ENCODE results near the gene CCSER1. TPM values are rescaled to one million over a fixed set of nuclear protein-coding genes. Genes with fewer than 3 reads are reported as not detected.

CCSER1 gene
- polyA plus RNA-seq, 3 donors, result 0.09 to 0.75 (median 0.13) TPM

DNA sequence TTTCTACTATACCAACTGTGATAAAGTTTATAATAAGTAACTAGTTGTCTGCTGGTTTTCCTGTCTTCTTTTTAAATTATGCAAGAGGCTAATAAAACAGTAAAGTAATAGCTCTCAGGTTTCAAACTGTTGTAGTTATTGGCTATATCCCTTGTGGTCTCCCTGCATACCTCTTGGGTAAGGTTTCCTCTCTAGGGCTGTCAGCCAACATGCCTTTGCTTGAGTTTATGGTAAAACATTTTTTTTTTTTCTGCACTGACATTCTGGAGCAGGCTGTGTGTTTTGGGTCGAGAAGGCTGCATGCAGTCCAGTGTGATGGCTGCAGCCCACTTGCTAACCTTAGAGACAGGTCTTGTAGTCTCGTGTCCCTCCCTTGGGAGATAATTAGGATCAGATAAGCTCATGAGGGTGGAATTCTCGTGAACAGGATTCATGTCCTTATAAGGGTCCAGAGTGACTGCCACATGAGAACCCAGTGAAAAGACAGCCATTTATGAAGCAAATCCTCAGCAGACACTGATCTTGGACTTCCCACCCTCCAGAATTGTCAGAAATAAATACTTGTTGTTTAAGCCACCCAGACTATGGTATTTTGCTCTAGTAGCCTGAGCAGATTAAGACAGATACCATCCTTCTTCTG is 831.2 kb downstream of the CCSER1 start:
- Histone ChIP-seq H3K9ac (ENCODE audit: insufficient read depth, low read length, poor library complexity, severe bottlenecking) (no peak overlapping the region), H2AFZ (ENCODE audit: insufficient read depth, low read depth, low read length, poor library complexity, severe bottlenecking) (no peak overlapping the region), H3K4me1 (ENCODE audit: control insufficient read depth in 1 of 2, insufficient read depth in 2 of 2, low read length in 2 of 2) (no peaks in the 10 kb centered on the region), H3K4me2 (replicated peaks; ENCODE audit: extremely low read depth, low read length, poor library complexity, severe bottlenecking) (no peak overlapping the region), H4K20me1 (ENCODE audit: insufficient read depth, low read length) (no peaks in the 10 kb centered on the region), H3K4me3 (replicated peaks in 1 of 3; ENCODE audit: low read depth in 2 of 3, low read length in 3 of 3) (no peak overlapping the region), H3K9me3 (replicated peaks in 1 of 2; ENCODE audit: control insufficient read depth in 1 of 2, insufficient read depth in 1 of 2, low read length in 2 of 2) (no peaks in the 10 kb centered on the region), H3K27me3 (ENCODE audit: control insufficient read depth in 2 of 2, insufficient read depth in 2 of 2, low read length in 2 of 2) (no peaks in the 10 kb centered on the region), H3K27ac (ENCODE audit: low read depth in 1 of 2, low read length in 2 of 2) (no peak overlapping the region), H3K36me3 (replicated peaks in 1 of 2; ENCODE audit: control insufficient read depth in 1 of 2, insufficient read depth in 2 of 2, low read length in 2 of 2) (no peaks in the 10 kb centered on the region), H3K79me2 (ENCODE audit: insufficient read depth, low read length) (no peaks in the 10 kb centered on the region)
- Mint-ChIP-seq H3K27me3 (ENCODE audit: low read depth in 3 of 3) (peaks cover 0 to 2% (median 0%) of the 10 kb centered on the region in 3 donors), H3K4me3 (no peak overlapping the region), H3K27ac (no peak overlapping the region), H3K4me1 (no peaks in the 10 kb centered on the region), H3K36me3 (no peaks in the 10 kb centered on the region), H3K9me3 (peaks cover 0 to 2% (median 0%) of the 10 kb centered on the region in 7 donors)
- intact Hi-C loops (cut with micrococcal nuclease), result no loop called here
- no peak for TF ChIP-seq CTCF (IDR thresholded peaks at IDR 0.05)
- WGBS (ENCODE audit: insufficient coverage), result no CpG with 5 or more reads among the region's 3 CpGs
- DNase-seq, result no peak

DNA sequence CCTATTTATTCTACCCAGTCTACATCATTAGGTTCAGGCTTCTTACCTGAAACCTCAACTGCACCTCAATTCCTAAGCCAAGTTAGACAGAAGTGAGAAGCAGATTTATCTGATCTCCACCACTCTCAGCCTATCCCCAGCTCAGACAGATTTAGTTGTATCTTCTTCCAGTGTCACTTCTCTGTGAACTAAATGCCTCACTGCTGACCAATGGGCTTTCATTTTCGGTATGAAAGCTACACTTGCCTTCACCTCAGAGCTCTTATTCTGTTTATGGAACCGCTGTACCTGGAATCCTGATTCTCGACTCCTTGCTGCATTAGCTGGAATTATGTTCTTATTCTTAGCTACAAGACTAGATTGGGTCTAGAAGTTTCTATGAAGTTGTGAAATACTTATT is 833.2 kb downstream of the CCSER1 start:
- Histone ChIP-seq H3K4me1 (ENCODE audit: control insufficient read depth in 1 of 2, insufficient read depth in 2 of 2, low read length in 2 of 2) (no peaks in the 10 kb centered on the region), H3K27ac (ENCODE audit: low read depth in 1 of 2, low read length in 2 of 2) (no peak overlapping the region), H3K4me2 (replicated peaks; ENCODE audit: extremely low read depth, low read length, poor library complexity, severe bottlenecking) (no peak overlapping the region), H3K9ac (ENCODE audit: insufficient read depth, low read length, poor library complexity, severe bottlenecking) (no peak overlapping the region), H2AFZ (ENCODE audit: insufficient read depth, low read depth, low read length, poor library complexity, severe bottlenecking) (no peak overlapping the region), H3K4me3 (replicated peaks in 1 of 3; ENCODE audit: low read depth in 2 of 3, low read length in 3 of 3) (no peak overlapping the region), H4K20me1 (ENCODE audit: insufficient read depth, low read length) (no peaks in the 10 kb centered on the region), H3K36me3 (replicated peaks in 1 of 2; ENCODE audit: control insufficient read depth in 1 of 2, insufficient read depth in 2 of 2, low read length in 2 of 2) (no peaks in the 10 kb centered on the region), H3K9me3 (replicated peaks in 1 of 2; ENCODE audit: control insufficient read depth in 1 of 2, insufficient read depth in 1 of 2, low read length in 2 of 2) (peaks cover 4 to 6% of the 10 kb centered on the region in 2 donors), H3K27me3 (ENCODE audit: control insufficient read depth in 2 of 2, insufficient read depth in 2 of 2, low read length in 2 of 2) (no peaks in the 10 kb centered on the region), H3K79me2 (ENCODE audit: insufficient read depth, low read length) (no peaks in the 10 kb centered on the region)
- intact Hi-C loops (cut with micrococcal nuclease), result no loop called here
- no peak for TF ChIP-seq CTCF (IDR thresholded peaks at IDR 0.05)
- H3K4me3 Mint-ChIP-seq, result no peak overlapping the region
- peaks cover 0 to 6% (median 5%) of the 10 kb centered on the region in 7 donors for H3K9me3 Mint-ChIP-seq
- no peak for DNase-seq
- H3K4me1 Mint-ChIP-seq, result no peaks in the 10 kb centered on the region
- H3K27ac Mint-ChIP-seq, result no peak overlapping the region
- H3K27me3 Mint-ChIP-seq (ENCODE audit: low read depth in 3 of 3), result peaks cover 0 to 2% (median 0%) of the 10 kb centered on the region in 3 donors
- H3K36me3 Mint-ChIP-seq, result no peaks in the 10 kb centered on the region
- 100% methylated on average over 1 of the region's 3 CpGs for WGBS (ENCODE audit: insufficient coverage)

Data from CD14-positive monocyte (primary cell).